Right lobe of liver (tissue), 6 donors: ENCODE data around the gene ERRFI1. TPM values are rescaled to one million over a fixed set of nuclear protein-coding genes. Genes with fewer than 3 reads are reported as not detected.

Experiments
- ATAC-seq, 4 donors: fragments of 200-7000 bp; cut with Tn5 transposase; one replicate each; pipeline ENCODE4 v1.9.1; 2020; ENCODE audit warnings: mild to moderate bottlenecking in 4 of 4, moderate library complexity in 4 of 4
- DNase-seq, 3 donors: peaks; one replicate each; pipeline ENCODE4 v3.0.0-alpha.2; 2020
- H3K27ac ChIP-seq, 3 donors: fragments of 200-600 bp; one replicate each; pipeline ENCODE4 v1.8.0; 2022
- H3K27me3 ChIP-seq, 2 donors: fragments of 200-600 bp; one replicate each; pipeline ENCODE4 v1.8.0; 2022
- H3K36me3 ChIP-seq, 4 donors: fragments of 200-600 bp; sonication (generic) in 1 of 4; one replicate each; pipeline versions ENCODE4 v1.5.1 to v1.8.0; 2017 to 2022; ENCODE audit warnings: control low read depth in 1 of 4
- H3K4me1 ChIP-seq, 4 donors: fragments of 200-600 bp; sonication (generic) in 1 of 4; one replicate each; pipeline versions ENCODE4 v1.5.1 to v1.8.0; 2017 to 2022; ENCODE audit warnings: control low read depth in 1 of 4
- H3K4me3 ChIP-seq, 3 donors: fragments of 200-600 bp; one replicate each; pipeline ENCODE4 v1.8.0; 2022
- H3K9me3 ChIP-seq, 4 donors: fragments of 200-600 bp; sonication (generic) in 1 of 4; one replicate each; pipeline versions ENCODE4 v1.5.1 to v1.8.0; 2017 to 2022; ENCODE audit warnings: control low read depth in 1 of 4
- POLR2A ChIP-seq: fragments of 450-650 bp; IDR thresholded peaks from one replicate; pipeline ENCODE4 v1.6.1; 2017; ENCODE audit warnings: antibody characterized with exemption, mild to moderate bottlenecking
- WGBS: methylation state at CpG from one replicate; pipeline ENCODE4 v1.1.6; 2018; ENCODE audit warnings: low coverage, low lambda C conversion rate; ENCODE audit not compliant: insufficient coverage; ENCODE audit errors: missing lambda C conversion rate; 5-methylcytosine and 5-hydroxymethylcytosine counted together
- intact Hi-C, 2 donors: fragments of 100-400 bp; cut with DNase I; formaldehyde crosslinking; loops; one replicate each; pipeline versions ENCODE4 v1.11.2 to v1.14.1; 2022
- total RNA-seq, 6 experiments: library from RNA; depleted of rRNA in 2 of 6; stranded (reverse); fragments of >200 nt in 2 of 6; fragmentation: NEBNext Ultra II Directional in 3 of 6; extraction: Animal tissue kit (Norgen Biotek cat#: 25700) in 3 of 6; gene quantifications; one replicate each; pipeline versions ENCODE4 v1.1.0 to v1.2.4, GENCODE V29; 2016 to 2023
- TF ChIP-seq, protein P1 (sequence below), 4 donors: fragments of 200-600 bp in 3 of 4; fragments of 450-650 bp in 1 of 4; IDR thresholded peaks; one replicate each; pipeline versions ENCODE4 v1.5.1 to v1.8.0; 2016 to 2022; ENCODE audit warnings: antibody characterized with exemption in 4 of 4, mild to moderate bottlenecking in 2 of 4
- donor health status: DM: no; HTN: yes; CAD: no.
- donor health status: DM: no; HTN: no; CAD: no.
- donor health status: DM: no; HTN: no; CAD: no.
- donor health status: DM: no; HTN: yes; CAD: no.
- donor health status: DM: no; HTN: yes; CAD: no.

ERRFI1 gene
- total RNA-seq, 6 experiments from 2014 or later, result 109 to 539 (median 214) TPM

DNA sequence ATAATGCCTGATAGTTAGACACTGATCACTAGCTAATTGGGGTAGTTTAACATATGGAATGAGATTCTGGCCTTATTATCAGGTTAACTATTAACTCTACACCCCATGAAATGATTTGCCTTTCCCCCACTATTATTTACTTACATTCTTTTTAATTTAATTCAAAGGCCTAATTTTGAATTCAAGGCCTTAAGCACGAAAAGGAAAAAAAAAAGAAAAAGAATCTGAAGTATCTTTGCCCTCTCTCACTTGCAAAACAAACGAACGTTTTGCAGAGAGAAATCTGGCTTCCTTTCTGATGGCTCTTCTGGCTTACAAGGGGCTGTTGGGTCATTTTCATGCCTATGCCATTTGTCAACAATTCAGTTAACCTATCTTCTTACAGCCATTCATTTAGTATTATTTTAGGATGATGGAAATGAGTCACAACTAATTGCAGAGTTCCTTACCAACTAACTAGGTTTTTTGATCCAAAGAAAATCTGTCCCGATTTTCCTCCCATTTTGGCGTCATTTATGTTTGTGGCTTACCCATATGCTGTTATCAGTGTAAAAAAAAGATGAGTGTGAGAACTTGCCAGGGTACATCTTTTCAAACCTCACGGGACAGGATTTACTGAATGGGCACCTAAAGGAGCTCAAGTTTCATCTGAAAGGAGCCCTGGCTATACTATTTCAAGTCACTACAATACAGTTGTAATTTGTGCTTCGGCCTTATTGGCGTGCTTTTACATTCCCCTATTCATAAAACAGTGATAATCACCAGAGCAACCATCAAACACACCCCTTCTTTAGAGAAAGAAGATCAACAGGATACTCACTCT is 1.9 kb upstream of the ERRFI1 start:
- DNase-seq, result no peak
- Histone ChIP-seq H3K4me1 (peaks cover 0 to 35% (median 9%) of the 10 kb centered on the region in 4 donors), H3K9me3 (no peaks in the 10 kb centered on the region), H3K36me3 (peaks cover 0 to 15% (median 1%) of the 10 kb centered on the region in 4 donors), H3K27ac (peak overlapping the region; percentile 97 to 100 (median 100)), H3K4me3 (peak overlapping the region in 1 of 3 donors; percentile 78), H3K27me3 (no peaks in the 10 kb centered on the region)
- no peak for ATAC-seq
- WGBS, result 21% methylated on average over 8 of the region's 8 CpGs
- intact Hi-C loops, result loop anchor here in 1 of 2 donors (5.0 kb wide), 1 partner anchor 284 kb away; no protein-coding TSS in a partner anchor
- TF ChIP-seq, protein P1, sequence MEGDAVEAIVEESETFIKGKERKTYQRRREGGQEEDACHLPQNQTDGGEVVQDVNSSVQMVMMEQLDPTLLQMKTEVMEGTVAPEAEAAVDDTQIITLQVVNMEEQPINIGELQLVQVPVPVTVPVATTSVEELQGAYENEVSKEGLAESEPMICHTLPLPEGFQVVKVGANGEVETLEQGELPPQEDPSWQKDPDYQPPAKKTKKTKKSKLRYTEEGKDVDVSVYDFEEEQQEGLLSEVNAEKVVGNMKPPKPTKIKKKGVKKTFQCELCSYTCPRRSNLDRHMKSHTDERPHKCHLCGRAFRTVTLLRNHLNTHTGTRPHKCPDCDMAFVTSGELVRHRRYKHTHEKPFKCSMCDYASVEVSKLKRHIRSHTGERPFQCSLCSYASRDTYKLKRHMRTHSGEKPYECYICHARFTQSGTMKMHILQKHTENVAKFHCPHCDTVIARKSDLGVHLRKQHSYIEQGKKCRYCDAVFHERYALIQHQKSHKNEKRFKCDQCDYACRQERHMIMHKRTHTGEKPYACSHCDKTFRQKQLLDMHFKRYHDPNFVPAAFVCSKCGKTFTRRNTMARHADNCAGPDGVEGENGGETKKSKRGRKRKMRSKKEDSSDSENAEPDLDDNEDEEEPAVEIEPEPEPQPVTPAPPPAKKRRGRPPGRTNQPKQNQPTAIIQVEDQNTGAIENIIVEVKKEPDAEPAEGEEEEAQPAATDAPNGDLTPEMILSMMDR (IDR thresholded peaks at IDR 0.05), result no peak
- TF ChIP-seq POLR2A, result no peak

DNA sequence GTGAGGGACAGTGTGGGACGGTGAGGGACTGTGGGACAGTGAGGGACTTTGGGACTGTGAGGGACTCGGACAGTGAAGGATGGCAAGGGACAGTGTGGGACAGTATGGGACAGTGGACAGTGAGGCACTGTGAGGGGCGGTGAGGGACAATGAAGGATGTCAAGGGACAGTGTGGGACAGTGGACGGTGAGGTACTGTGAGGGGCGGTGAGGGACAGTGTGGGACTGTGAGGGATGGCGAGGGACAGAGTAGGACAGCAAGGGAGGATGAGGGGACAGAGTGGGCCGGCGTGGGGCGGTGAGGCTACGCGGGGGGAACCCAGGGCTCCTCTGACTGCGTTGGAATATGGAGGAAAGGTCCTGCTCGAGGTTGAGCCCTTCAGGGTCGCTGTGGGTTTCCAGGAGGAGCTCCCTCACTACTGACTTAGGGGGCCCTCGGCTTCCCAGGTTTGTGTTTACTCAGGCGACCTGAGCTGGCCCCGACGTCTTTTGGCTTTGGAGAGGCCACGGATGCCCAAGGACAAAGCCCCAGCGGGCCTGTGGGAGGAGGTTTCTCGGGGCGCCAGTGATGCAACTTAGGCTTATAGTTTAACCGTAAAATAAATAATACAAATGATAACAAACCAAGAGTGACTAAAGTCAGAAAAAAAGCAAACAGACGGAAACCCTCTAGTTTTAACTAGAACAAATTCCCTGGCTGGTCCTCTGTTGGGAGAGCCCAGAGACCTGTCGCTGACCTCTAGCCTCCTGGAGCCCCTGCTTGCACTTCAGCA is 1.1 kb upstream of the ERRFI1 start:
- H3K36me3 ChIP-seq, result peaks cover 0 to 22% (median 2%) of the 10 kb centered on the region in 4 donors
- peak overlapping the region; percentile 70 to 78 (median 76) for H3K4me3 ChIP-seq
- TF ChIP-seq POLR2A, result peak; percentile 65
- TF ChIP-seq, protein P1 (IDR thresholded peaks at IDR 0.05), result no peak
- H3K9me3 ChIP-seq, result no peaks in the 10 kb centered on the region
- no peaks in the 10 kb centered on the region for H3K27me3 ChIP-seq
- intact Hi-C loops, result loop anchor here in 1 of 2 donors (5.0 kb wide), 1 partner anchor 285 kb away; no protein-coding TSS in a partner anchor
- peak; percentile 55 to 72 (median 63) for ATAC-seq
- H3K27ac ChIP-seq, result peak overlapping the region; percentile 97 to 100 (median 100)
- peaks cover 0 to 35% (median 9%) of the 10 kb centered on the region in 4 donors for H3K4me1 ChIP-seq
- peak; percentile 84 to 94 (median 93) for DNase-seq
- WGBS, result 32% methylated on average over 20 of the region's 25 CpGs

DNA sequence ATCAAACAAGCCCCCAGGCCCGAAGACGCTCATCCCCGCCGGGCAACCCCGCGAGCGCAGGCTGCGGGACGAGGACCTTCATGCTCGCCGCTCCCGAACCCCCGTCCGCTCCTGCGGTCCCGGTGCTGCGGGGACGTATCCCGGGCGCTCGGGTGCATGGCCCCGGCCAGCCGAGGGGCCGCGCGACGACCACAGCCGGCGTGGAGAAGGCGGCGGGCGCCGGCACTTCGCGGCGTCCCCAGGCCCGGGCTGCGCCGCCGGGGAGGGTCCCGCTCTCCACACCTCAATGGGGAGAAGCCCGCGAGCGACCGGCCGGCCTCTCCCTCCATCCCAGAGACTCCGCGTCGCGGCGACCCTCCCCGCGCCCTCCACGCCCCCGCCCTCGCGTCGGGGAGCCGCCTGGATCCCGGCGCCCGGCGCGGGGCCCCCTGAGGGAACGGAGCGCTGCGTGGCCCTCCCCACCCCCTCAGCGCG is 401 bp downstream of the ERRFI1 start:
- ATAC-seq (no peak), DNase-seq (no peak)
- H3K36me3 ChIP-seq, result peaks cover 0 to 36% (median 8%) of the 10 kb centered on the region in 4 donors
- WGBS, result no CpG with 5 or more reads among the region's 69 CpGs
- TF ChIP-seq, protein P1 (IDR thresholded peaks at IDR 0.05), result no peak
- no peak for TF ChIP-seq POLR2A
- H3K4me1 ChIP-seq, result peaks cover 0 to 44% (median 4%) of the 10 kb centered on the region in 4 donors
- H3K27ac ChIP-seq, result peak overlapping the region; percentile 97 to 100 (median 100)
- peak overlapping the region; percentile 70 to 78 (median 76) for H3K4me3 ChIP-seq
- no peaks in the 10 kb centered on the region for H3K9me3 ChIP-seq
- intact Hi-C loops, result loop anchor here in 1 of 2 donors (5.0 kb wide), 1 partner anchor 287 kb away; no protein-coding TSS in a partner anchor
- no peaks in the 10 kb centered on the region for H3K27me3 ChIP-seq

DNA sequence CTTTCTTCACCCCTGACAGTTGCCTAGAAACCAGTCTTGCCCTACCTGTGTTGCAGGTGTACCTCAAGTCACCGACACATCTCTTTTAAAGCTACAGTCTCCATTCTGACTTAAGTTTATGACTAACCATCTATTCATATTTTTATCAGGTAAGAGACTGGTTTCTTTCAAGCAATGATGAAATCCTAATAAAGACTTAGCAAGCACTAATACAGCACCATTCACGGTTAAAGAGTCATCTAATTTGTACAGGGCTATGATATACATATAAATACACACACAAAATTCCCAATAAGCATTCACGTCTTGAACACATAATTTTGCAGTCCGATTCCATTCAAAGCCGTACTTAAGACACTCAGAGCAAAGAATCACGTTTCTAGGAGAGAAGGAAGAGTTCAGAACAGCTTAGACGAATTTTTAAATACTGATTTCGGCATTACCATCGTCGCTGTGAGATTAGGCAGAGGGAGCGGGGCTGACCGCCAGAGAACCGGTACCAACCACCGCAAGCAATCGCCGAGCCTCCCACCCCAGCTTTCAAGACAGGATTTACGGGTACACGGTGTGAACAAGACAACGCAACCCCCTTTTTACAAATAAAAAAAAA is 943 bp downstream of the ERRFI1 start:
- 2% methylated on average over 19 of the region's 19 CpGs for WGBS
- no peak for ATAC-seq

More for the DNA sequence above, 943 bp downstream of the ERRFI1 start:
- Histone ChIP-seq H3K27me3 (no peaks in the 10 kb centered on the region), H3K36me3 (peaks cover 0 to 41% (median 8%) of the 10 kb centered on the region in 4 donors), H3K27ac (peak overlapping the region; percentile 97 to 100 (median 100)), H3K4me1 (peaks cover 0 to 45% (median 4%) of the 10 kb centered on the region in 4 donors), H3K4me3 (peak overlapping the region; percentile 70 to 78 (median 76)), H3K9me3 (no peaks in the 10 kb centered on the region)
- intact Hi-C loops, result loop anchor here in 1 of 2 donors (5.0 kb wide), 1 partner anchor 287 kb away; no protein-coding TSS in a partner anchor
- TF ChIP-seq, protein P1 (IDR thresholded peaks at IDR 0.05), result no peak
- TF ChIP-seq POLR2A, result peak; percentile 6
- no peak for DNase-seq
